Esophagus squamous epithelium (tissue), 5 donors: Measurements from ENCODE around the gene DEAF1. TPM values are rescaled to one million over a fixed set of nuclear protein-coding genes. Genes with fewer than 3 reads are reported as not detected.

Source experiments
- DNase-seq: peaks from one replicate; lab custom pipeline; 2025; lab: John Stamatoyannopoulos, UW
- H3K27ac ChIP-seq, 4 donors: fragments of 200-600 bp; sonication (generic); one replicate each; pipeline ENCODE4 v1.5.1; 2016 to 2019; ENCODE audit warnings: mild to moderate bottlenecking in 1 of 4
- H3K27me3 ChIP-seq, 4 donors: fragments of 200-600 bp; sonication (generic); 1 replicate in 3 of 4; 2 replicates in 1 of 4; pipeline versions ENCODE4 v1.5.1 to v1.6.0; 2017 to 2021; ENCODE audit warnings: antibody characterized with exemption in 1 of 4
- H3K36me3 ChIP-seq, 3 donors: fragments of 200-600 bp; sonication (generic); one replicate each; pipeline ENCODE4 v1.5.1; 2016 to 2019
- H3K4me1 ChIP-seq, 3 donors: fragments of 200-600 bp; sonication (generic); one replicate each; pipeline ENCODE4 v1.5.1; 2017 to 2019
- H3K4me3 ChIP-seq, 4 donors: fragments of 200-600 bp; sonication (generic); 1 replicate in 3 of 4; 2 replicates in 1 of 4; pipeline ENCODE4 v1.5.1; 2016 to 2019; ENCODE audit warnings: mild to moderate bottlenecking in 2 of 4, moderate library complexity in 1 of 4
- H3K9me3 ChIP-seq, 3 donors: fragments of 200-600 bp; sonication (generic); one replicate each; pipeline ENCODE4 v1.5.1; 2016 to 2019
- POLR2A ChIP-seq, 4 donors: fragments of 450-650 bp; IDR thresholded peaks; one replicate each; pipeline ENCODE4 v1.6.1; 2017; ENCODE audit warnings: antibody characterized with exemption in 4 of 4, mild to moderate bottlenecking in 4 of 4, moderate library complexity in 3 of 4
- WGBS, 2 donors: methylation state at CpG; one replicate each; pipeline ENCODE4 v1.1.5; 2018; 5-methylcytosine and 5-hydroxymethylcytosine counted together
- intact Hi-C: fragments of 100-400 bp; cut with DNase I; formaldehyde crosslinking; loops from one replicate; pipeline ENCODE4 v1.15.0; 2022
- total RNA-seq, 4 donors: library from RNA; depleted of rRNA; stranded (reverse); fragments of >200 nt; gene quantifications; one replicate each; pipeline ENCODE4 v1.1.0, GENCODE V29; 2016
- TF ChIP-seq, protein P1 (sequence below), 6 experiments: fragments of 450-650 bp in 4 of 6; fragments of 200-600 bp in 2 of 6; sonication (generic) in 2 of 6; IDR thresholded peaks; one replicate each; pipeline ENCODE4 v1.5.1; 2016 to 2019; ENCODE audit warnings: antibody characterized with exemption in 6 of 6, mild to moderate bottlenecking in 4 of 6, moderate library complexity in 4 of 6
- donor health status: DM: yes; HTN: yes; CAD: no.

Gene DEAF1
- total RNA-seq, 4 donors from 2014 or later = 18.3 to 45.0 (median 25.4) TPM

DNA sequence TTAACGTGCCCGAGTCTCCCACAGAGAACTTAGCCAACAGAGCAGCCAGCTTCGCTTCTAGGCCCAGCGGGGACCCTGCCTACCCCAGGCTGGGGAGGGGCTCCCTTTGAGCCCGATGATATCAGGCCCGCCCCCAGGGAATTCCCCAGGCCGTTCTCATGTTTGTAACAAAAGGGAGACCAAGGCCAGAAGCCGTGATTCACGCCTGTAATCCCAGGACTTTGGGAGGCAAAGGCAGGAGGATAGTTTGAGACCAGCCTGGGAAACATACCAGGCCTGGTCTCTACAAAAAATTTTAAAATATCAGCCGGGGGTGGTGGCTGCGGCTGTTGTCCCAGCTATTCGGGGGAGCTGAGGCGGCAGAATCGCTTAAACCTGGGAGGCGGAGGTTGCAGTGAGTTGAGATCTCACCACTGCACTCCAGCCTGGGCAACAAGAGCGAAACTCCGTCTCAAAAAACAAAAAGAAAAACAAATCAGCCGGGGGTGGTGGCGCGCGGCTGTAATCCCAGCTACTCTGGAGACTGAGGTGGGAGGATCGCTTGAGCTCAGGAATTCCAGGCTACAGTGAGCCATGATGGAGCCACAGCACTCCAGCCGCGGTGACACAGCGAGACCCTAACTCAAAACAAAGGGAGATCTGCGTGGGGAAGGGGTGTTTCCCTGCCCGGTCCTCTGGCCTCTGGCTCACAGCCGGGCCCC, 56.2 kb downstream of the DEAF1 start:
- H3K4me1 ChIP-seq = peaks cover 14 to 54% (median 25%) of the 10 kb centered on the region in 3 donors
- no peaks in the 10 kb centered on the region for H3K9me3 ChIP-seq
- peak overlapping the region in 1 of 4 donors; percentile 30 for H3K4me3 ChIP-seq
- WGBS, 2 donors = 70 to 71% methylated on average over 11 to 22 of the region's 28 CpGs
- no peak for TF ChIP-seq POLR2A (IDR thresholded peaks at IDR 0.05)
- TF ChIP-seq, protein P1, sequence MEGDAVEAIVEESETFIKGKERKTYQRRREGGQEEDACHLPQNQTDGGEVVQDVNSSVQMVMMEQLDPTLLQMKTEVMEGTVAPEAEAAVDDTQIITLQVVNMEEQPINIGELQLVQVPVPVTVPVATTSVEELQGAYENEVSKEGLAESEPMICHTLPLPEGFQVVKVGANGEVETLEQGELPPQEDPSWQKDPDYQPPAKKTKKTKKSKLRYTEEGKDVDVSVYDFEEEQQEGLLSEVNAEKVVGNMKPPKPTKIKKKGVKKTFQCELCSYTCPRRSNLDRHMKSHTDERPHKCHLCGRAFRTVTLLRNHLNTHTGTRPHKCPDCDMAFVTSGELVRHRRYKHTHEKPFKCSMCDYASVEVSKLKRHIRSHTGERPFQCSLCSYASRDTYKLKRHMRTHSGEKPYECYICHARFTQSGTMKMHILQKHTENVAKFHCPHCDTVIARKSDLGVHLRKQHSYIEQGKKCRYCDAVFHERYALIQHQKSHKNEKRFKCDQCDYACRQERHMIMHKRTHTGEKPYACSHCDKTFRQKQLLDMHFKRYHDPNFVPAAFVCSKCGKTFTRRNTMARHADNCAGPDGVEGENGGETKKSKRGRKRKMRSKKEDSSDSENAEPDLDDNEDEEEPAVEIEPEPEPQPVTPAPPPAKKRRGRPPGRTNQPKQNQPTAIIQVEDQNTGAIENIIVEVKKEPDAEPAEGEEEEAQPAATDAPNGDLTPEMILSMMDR (IDR thresholded peaks at IDR 0.05) = no peak
- no peak for DNase-seq
- intact Hi-C loops = no loop called here
- H3K36me3 ChIP-seq = peaks cover 0 to 31% (median 0%) of the 10 kb centered on the region in 3 donors
- no peak overlapping the region for H3K27ac ChIP-seq
- peaks cover 0 to 50% (median 0%) of the 10 kb centered on the region in 4 donors for H3K27me3 ChIP-seq

DNA sequence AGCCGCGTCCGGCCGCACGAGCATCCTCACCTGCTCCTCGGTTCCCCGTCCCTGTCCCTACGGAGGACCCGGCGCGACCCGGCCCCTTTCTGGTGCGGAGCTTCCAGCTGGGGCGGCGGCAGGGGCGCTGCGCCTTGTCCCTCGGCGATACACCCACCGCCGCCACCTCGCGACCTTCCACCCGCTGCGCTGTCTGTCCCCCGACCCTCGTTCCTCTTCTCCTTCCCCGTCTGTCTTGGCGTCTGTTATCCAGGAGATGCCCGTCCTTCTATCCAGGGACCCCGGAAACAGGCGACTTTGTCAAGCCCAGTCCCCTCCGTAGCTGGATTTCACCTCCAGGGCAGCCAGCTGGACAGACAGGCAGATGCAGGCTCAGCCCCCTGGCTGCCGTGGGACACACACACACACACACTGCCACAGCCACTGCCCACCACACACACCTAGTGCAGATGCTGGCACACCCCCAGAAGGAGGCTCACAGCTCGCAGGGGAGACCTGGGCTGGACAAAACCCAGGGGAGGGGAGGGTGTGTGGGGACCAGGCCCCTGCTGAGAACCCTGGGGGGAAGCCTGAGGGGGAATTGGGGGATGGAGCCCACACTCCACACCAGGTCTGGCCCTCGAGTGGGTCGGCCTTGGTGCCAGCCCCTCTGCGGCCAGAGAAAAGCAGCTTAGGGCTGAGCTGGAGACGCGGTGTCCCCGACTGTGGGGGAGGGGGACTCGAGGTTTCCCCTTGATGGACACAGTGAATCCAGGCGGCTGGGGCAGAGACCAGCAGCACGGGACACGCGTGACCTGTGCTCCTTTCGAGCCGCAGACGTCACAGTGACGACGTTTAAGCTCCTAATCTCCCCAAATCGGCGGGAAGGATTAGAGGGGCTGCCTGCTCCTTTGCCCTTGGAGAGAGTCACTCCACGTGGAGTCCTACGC, 57.2 kb downstream of the DEAF1 start:
- H3K36me3 ChIP-seq = peaks cover 0 to 22% (median 0%) of the 10 kb centered on the region in 3 donors
- 52 to 68% methylated on average over 36 to 43 of the region's 55 CpGs for WGBS, 2 donors
- H3K4me1 ChIP-seq = peaks cover 14 to 53% (median 25%) of the 10 kb centered on the region in 3 donors
- no peaks in the 10 kb centered on the region for H3K9me3 ChIP-seq
- intact Hi-C loops = no loop called here
- DNase-seq = no peak
- TF ChIP-seq POLR2A (IDR thresholded peaks at IDR 0.05) = no peak
- TF ChIP-seq, protein P1 (IDR thresholded peaks at IDR 0.05) = no peak
- H3K27ac ChIP-seq = no peak overlapping the region
- H3K4me3 ChIP-seq = peak overlapping the region in 3 of 4 donors; percentile 24 to 55 (median 38)
- peaks cover 0 to 50% (median 0%) of the 10 kb centered on the region in 4 donors for H3K27me3 ChIP-seq

DNA sequence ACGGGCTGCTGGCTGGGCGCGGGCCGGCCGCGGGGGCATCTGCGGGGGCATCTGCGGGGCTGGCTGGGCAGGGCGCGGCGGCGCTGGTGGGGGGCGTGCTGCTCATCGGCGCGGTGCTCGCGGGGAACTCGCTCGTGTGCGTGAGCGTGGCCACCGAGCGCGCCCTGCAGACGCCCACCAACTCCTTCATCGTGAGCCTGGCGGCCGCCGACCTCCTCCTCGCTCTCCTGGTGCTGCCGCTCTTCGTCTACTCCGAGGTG, 57.8 kb downstream of the DEAF1 start:
- H3K27ac ChIP-seq = no peak overlapping the region
- 38 to 42% methylated on average over 6 to 13 of the region's 34 CpGs for WGBS, 2 donors
- no peak for TF ChIP-seq POLR2A (IDR thresholded peaks at IDR 0.05)
- TF ChIP-seq, protein P1 (IDR thresholded peaks at IDR 0.05) = no peak
- DNase-seq = no peak
- H3K9me3 ChIP-seq = no peaks in the 10 kb centered on the region
- intact Hi-C loops = no loop called here
- H3K27me3 ChIP-seq = peaks cover 0 to 50% (median 0%) of the 10 kb centered on the region in 4 donors
- peaks cover 0 to 18% (median 0%) of the 10 kb centered on the region in 3 donors for H3K36me3 ChIP-seq
- peaks cover 14 to 50% (median 25%) of the 10 kb centered on the region in 3 donors for H3K4me1 ChIP-seq
- H3K4me3 ChIP-seq = peak overlapping the region in 3 of 4 donors; percentile 24 to 55 (median 38)

DNA sequence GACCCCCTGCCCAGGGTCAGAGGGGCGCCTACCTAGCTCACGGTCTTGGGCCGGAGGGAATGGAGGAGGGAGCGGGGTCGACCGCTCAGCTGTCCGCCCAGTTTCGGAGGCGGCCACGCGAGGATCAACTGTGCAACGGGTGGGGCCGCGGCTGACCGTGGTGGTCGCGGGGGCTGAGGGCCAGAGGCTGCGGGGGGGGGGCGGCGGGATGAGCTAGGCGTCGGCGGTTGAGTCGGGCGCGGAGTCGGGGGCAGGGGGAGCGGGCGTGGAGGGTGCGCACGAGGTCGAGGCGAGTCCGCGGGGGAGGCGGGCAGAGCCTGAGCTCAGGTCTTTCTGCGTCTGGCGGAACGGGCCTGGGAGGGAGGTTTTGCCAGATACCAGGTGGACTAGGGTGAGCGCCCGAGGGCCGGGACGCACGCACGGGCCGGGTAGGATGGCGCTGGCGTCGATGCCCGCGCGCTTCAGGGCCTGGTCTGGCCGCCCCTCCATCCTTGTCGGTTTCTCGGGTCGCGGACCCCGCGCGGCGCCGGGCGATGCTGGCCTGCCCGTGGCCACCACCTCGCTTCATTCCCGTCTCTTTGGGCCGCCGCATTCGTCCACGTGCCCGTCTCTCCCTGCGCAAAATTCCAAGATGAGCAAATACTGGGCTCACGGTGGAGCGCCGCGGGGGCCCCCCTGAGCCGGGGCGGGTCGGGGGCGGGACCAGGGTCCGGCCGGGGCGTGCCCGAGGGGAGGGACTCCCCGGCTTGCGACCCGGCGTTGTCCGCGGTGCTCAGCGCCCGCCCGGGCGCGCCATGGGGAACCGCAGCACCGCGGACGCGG, 58.3 kb downstream of the DEAF1 start, which contains the start of gene DRD4:
Gene DRD4 (plus strand): TSS at position 759 of the 822 bp plus-strand sequence. CDS start 36 bp downstream, at position 795.
- Histone ChIP-seq H3K9me3 (no peaks in the 10 kb centered on the region), H3K4me1 (peaks cover 14 to 50% (median 25%) of the 10 kb centered on the region in 3 donors), H3K27ac (no peak within 1 kb of the TSS), H3K4me3 (peak within 1 kb of the TSS in 3 of 4 donors; percentile 24 to 55 (median 38)), H3K27me3 (peaks cover 0 to 50% (median 0%) of the 10 kb centered on the region in 4 donors), H3K36me3 (peaks cover 0 to 17% (median 0%) of the 10 kb centered on the region in 3 donors)
- no CpG with 5 or more reads among the region's 100 CpGs for WGBS, 2 donors
- intact Hi-C loops = no loop called here
- TF ChIP-seq, protein P1 (IDR thresholded peaks at IDR 0.05) = no peak
- DNase-seq = no peak
